IMR-90 (cell line): ENCODE results near the gene ZNF586. TPM values are rescaled to one million over a fixed set of nuclear protein-coding genes. Genes with fewer than 3 reads are reported as not detected.
"Not testable (repeated sequence)": the region's sequence is repeated elsewhere in the genome, so short reads cannot be mapped to it uniquely, and the experiment has no call there.

Experiments used
- ATAC-seq: fragments of 200-7000 bp; cut with Tn5 transposase; 2 replicates; pipeline ENCODE4 v1.9.1; 2020; ENCODE audit warnings: low read depth, mild to moderate bottlenecking, moderate library complexity
- BruUV-seq: library from RNA; stranded (reverse); fragments of 400-500 nt; replicated peaks from 2 replicates; lab custom pipeline; 2021; lab: Mats Ljungman, UMichigan
- CTCF ChIA-PET: fragments of 300-600 bp; formaldehyde crosslinking; extraction: SDS; loops from one replicate; lab custom pipeline; 2021; ENCODE audit warnings: antibody characterized with exemption; lab: Yijun Ruan, JAX
- POLR2A ChIA-PET: fragments of 300-600 bp; sonication (Branson Sonifier 250); formaldehyde crosslinking; loops from one replicate; lab custom pipeline; 2022; ENCODE audit warnings: antibody characterized with exemption; ENCODE audit not compliant: unreplicated experiment; lab: Charles Lee
- DNase-seq: peaks from one replicate; pipeline ENCODE4 v3.0.0; 2013
- H2AFZ ChIP-seq: replicated peaks from 2 replicates; pipeline ENCODE3; 2013; ENCODE audit warnings: low read length, mild to moderate bottlenecking; ENCODE audit not compliant: poor library complexity
- H2AK5ac ChIP-seq: 2 replicates; pipeline ENCODE4 v1.6.1; 2013; ENCODE audit warnings: low read depth, low read length, inconsistent platforms
- H2AK9ac ChIP-seq: replicated peaks from 2 replicates; pipeline ENCODE3; 2013; ENCODE audit warnings: mild to moderate bottlenecking, low read depth, low read length, moderate library complexity; ENCODE audit not compliant: poor library complexity
- H2BK120ac ChIP-seq: 2 replicates; pipeline ENCODE4 v1.6.1; 2013; ENCODE audit warnings: low read depth, low read length, inconsistent platforms
- H2BK15ac ChIP-seq: 3 replicates; pipeline ENCODE4 v1.6.1; 2013; ENCODE audit warnings: low read depth, low read length, inconsistent platforms
- H2BK20ac ChIP-seq: 2 replicates; pipeline ENCODE4 v1.6.1; 2013; ENCODE audit warnings: low read depth, mild to moderate bottlenecking, inconsistent platforms, low read length, moderate library complexity
- H2BK5ac ChIP-seq: 2 replicates; pipeline ENCODE4 v1.6.1; 2013; ENCODE audit warnings: mild to moderate bottlenecking, low read depth, low read length, inconsistent platforms; ENCODE audit not compliant: poor library complexity, severe bottlenecking
- H3K14ac ChIP-seq: replicated peaks from 2 replicates; pipeline ENCODE4 v1.6.1; 2013; ENCODE audit warnings: low read depth, low read length, inconsistent platforms
- H3K18ac ChIP-seq: 2 replicates; pipeline ENCODE4 v1.6.1; 2013; ENCODE audit warnings: low read depth, low read length, control low read depth
- H3K23ac ChIP-seq: 2 replicates; pipeline ENCODE4 v1.6.1; 2013; ENCODE audit warnings: low read depth, low read length, inconsistent platforms
- H3K27ac ChIP-seq: 2 replicates; pipeline ENCODE4 v1.5.1; 2013; ENCODE audit warnings: mild to moderate bottlenecking, control low read depth, low read length; ENCODE audit not compliant: insufficient read depth
- H3K27me3 ChIP-seq: 2 replicates; pipeline ENCODE4 v1.6.1; 2013; ENCODE audit warnings: low read length; ENCODE audit not compliant: control insufficient read depth, insufficient read depth
- H3K36me3 ChIP-seq: 2 replicates; pipeline ENCODE4 v1.6.1; 2013; ENCODE audit warnings: low read length, mixed read lengths; ENCODE audit not compliant: control insufficient read depth, insufficient read depth
- H3K4ac ChIP-seq: 2 replicates; pipeline ENCODE4 v1.6.1; 2013; ENCODE audit warnings: low read depth, low read length, inconsistent platforms
- H3K4me1 ChIP-seq: 2 replicates; pipeline ENCODE4 v1.6.1; 2013; ENCODE audit warnings: low read length, mixed read lengths; ENCODE audit not compliant: control insufficient read depth, insufficient read depth
- H3K4me2 ChIP-seq: 2 replicates; pipeline ENCODE4 v1.6.1; 2013; ENCODE audit warnings: low read depth, mild to moderate bottlenecking, control low read depth, low read length, moderate library complexity
- H3K4me3 ChIP-seq: 2 replicates; pipeline ENCODE4 v1.5.1; 2013; ENCODE audit warnings: low read depth, mild to moderate bottlenecking, control low read depth, low read length, moderate library complexity; ENCODE audit not compliant: insufficient read depth
- H3K56ac ChIP-seq: 2 replicates; pipeline ENCODE4 v1.6.1; 2013; ENCODE audit warnings: low read length, inconsistent platforms; ENCODE audit not compliant: insufficient read depth; ENCODE audit errors: extremely low read depth
- H3K79me1 ChIP-seq, 2 experiments: 2 replicates each; pipeline ENCODE4 v1.6.1; 2013; ENCODE audit warnings: low read length in 2 of 2, inconsistent platforms in 1 of 2, low read depth in 1 of 2
- H3K9ac ChIP-seq: 2 replicates; pipeline ENCODE4 v1.6.1; 2013; ENCODE audit warnings: low read depth, low read length, control low read depth
- H3K9me1 ChIP-seq: 2 replicates; pipeline ENCODE4 v1.6.1; 2013; ENCODE audit warnings: low read length, inconsistent platforms; ENCODE audit not compliant: insufficient read depth
- H3K9me3 ChIP-seq: 2 replicates; pipeline ENCODE4 v1.6.1; 2013; ENCODE audit warnings: low read length; ENCODE audit not compliant: control insufficient read depth, insufficient read depth
- H4K20me1 ChIP-seq: 2 replicates; pipeline ENCODE4 v1.6.1; 2013; ENCODE audit warnings: low read length, inconsistent platforms; ENCODE audit not compliant: insufficient read depth
- H4K5ac ChIP-seq: 2 replicates; pipeline ENCODE4 v1.6.1; 2013; ENCODE audit warnings: mild to moderate bottlenecking, low read depth, low read length, control low read depth
- H4K8ac ChIP-seq, 2 experiments: 2 replicates each; pipeline ENCODE4 v1.6.1; 2013; ENCODE audit warnings: low read depth in 2 of 2, low read length in 2 of 2, control low read depth in 1 of 2, inconsistent platforms in 1 of 2
- H4K91ac ChIP-seq: 2 replicates; pipeline ENCODE4 v1.6.1; 2013; ENCODE audit warnings: low read depth, low read length, inconsistent platforms; ENCODE audit not compliant: insufficient read depth
- CTCF ChIP-seq: conservative IDR thresholded peaks from 2 replicates; pipeline ENCODE4 v1.5.1; 2012; ENCODE audit warnings: mild to moderate bottlenecking, low read depth, low read length, improper control_type of control experiment
- RAD21 ChIP-seq: IDR thresholded peaks from 2 replicates; pipeline ENCODE4 v1.6.1; 2012; ENCODE audit warnings: low read length, improper control_type of control experiment
- SMC3 ChIP-seq: fragments of 150-350 bp; IDR thresholded peaks from 2 replicates; pipeline ENCODE4 v1.6.1; 2016; ENCODE audit warnings: low read depth, mild to moderate bottlenecking, antibody characterized with exemption, low read length, moderate library complexity
- WGBS, 2 experiments: methylation state at CpG; one replicate each; pipeline versions ENCODE4 v1.1.5 to v1.1.7; 2013; ENCODE audit warnings: missing lambda C conversion rate in 2 of 2; ENCODE audit not compliant: insufficient read length in 1 of 2; ENCODE audit errors: extremely low coverage in 2 of 2; 5-methylcytosine and 5-hydroxymethylcytosine counted together
- dilution Hi-C: fragments of 300-500 bp; cut with HindIII; formaldehyde crosslinking; loops from one replicate; pipeline ENCODE4 v1.14.3; 2018; ENCODE audit warnings: low sequenced_read_pairs; ENCODE audit not compliant: unreplicated experiment
- in situ Hi-C: fragments of 300-500 bp; cut with MboI; formaldehyde crosslinking; loops from 3 replicates; pipeline ENCODE4 v1.14.3; 2019; ENCODE audit warnings: low sequenced_read_pairs, inconsistent platforms, mixed read lengths
- intact Hi-C: fragments of 100-400 bp; cut with micrococcal nuclease; formaldehyde crosslinking; loops from 2 replicates; pipeline ENCODE4 v1.10.0; 2022
- polyA plus RNA-seq, 3 experiments: library from polyadenylated mRNA; depleted of rRNA; stranded (reverse); fragments of >200 nt; gene quantifications; 2 replicates each; pipeline ENCODE4 v1.2.3, GENCODE V29; 2012; ENCODE audit warnings: low replicate concordance in 1 of 3
- total RNA-seq: library from RNA; depleted of rRNA; stranded (reverse); fragments of >200 nt; gene quantifications from 2 replicates; pipeline ENCODE4 v1.2.3, GENCODE V29; 2012

Gene ZNF586
- total and polyA plus RNA-seq, 2 of the 4 experiments (the other 2 are of a cell fraction): 5.6 to 18.6 TPM

- H2BK15ac ChIP-seq, H2BK5ac ChIP-seq, H3K27me3 ChIP-seq, H3K56ac ChIP-seq, H3K4me3 ChIP-seq, H3K23ac ChIP-seq, H3K9me3 ChIP-seq, H3K79me1 ChIP-seq, H2BK120ac ChIP-seq, H3K14ac ChIP-seq, H3K9me1 ChIP-seq, H3K4me1 ChIP-seq, dilution Hi-C loops, H4K20me1 ChIP-seq, H3K36me3 ChIP-seq, H3K4ac ChIP-seq, H2BK20ac ChIP-seq, H3K27ac ChIP-seq, BruUV-seq, H4K8ac ChIP-seq, in situ Hi-C loops, H3K9ac ChIP-seq, H2AK9ac ChIP-seq, H4K5ac ChIP-seq, H2AK5ac ChIP-seq, H3K4me2 ChIP-seq, H3K18ac ChIP-seq, H4K91ac ChIP-seq, POLR2A ChIA-PET: not testable (repeated sequence)
- CTCF ChIA-PET: interaction anchor here (0.6 kb wide), 1 partner anchor 75 kb away, joined by 3 read pairs; no protein-coding TSS in a partner anchor
- DNase-seq: peak; percentile 39
- intact Hi-C loops: loop anchor here (1.0 to 2.0 kb wide), 2 partner anchors 165 to 416 kb away; no protein-coding TSS in a partner anchor
- TF ChIP-seq SMC3 (peak; percentile 44; the same call in 1 of the 2 replicates), CTCF (peak; percentile 46), RAD21 (peak; percentile 47)
- peak overlapping the region; percentile 78 for H2AFZ ChIP-seq
- ATAC-seq: peak; percentile 88
- WGBS, 2 experiments: no CpG with 5 or more reads among the region's 10 CpGs
Observed at GRCh38 chr19:57738320-57738719, 31.2 kb upstream of the ZNF586 start.

GRCh38 chr19:57738770-57739169 lies 30.7 kb upstream of the ZNF586 start:
- H3K9me1 ChIP-seq, H3K4me2 ChIP-seq, H3K27ac ChIP-seq, dilution Hi-C loops, H3K4ac ChIP-seq, DNase-seq, H4K91ac ChIP-seq, H4K20me1 ChIP-seq, H4K8ac ChIP-seq, H4K5ac ChIP-seq, H3K14ac ChIP-seq, H3K9me3 ChIP-seq, H3K36me3 ChIP-seq, H3K9ac ChIP-seq, H3K79me1 ChIP-seq, POLR2A ChIA-PET, H2BK15ac ChIP-seq, BruUV-seq, H3K4me1 ChIP-seq, H2BK120ac ChIP-seq, H2AK9ac ChIP-seq, H2AK5ac ChIP-seq, H2BK20ac ChIP-seq, H2BK5ac ChIP-seq, in situ Hi-C loops, H3K27me3 ChIP-seq, H3K23ac ChIP-seq, ATAC-seq, CTCF ChIA-PET, H2AFZ ChIP-seq, H3K4me3 ChIP-seq, H3K56ac ChIP-seq, H3K18ac ChIP-seq: not testable (repeated sequence)
- intact Hi-C loops: loop anchor here (1.0 to 2.0 kb wide), 2 partner anchors 165 to 416 kb away; no protein-coding TSS in a partner anchor
- 100% methylated on average over 2 of the region's 7 CpGs; no CpG with 5 or more reads in 1 of the 2 experiments for WGBS, 2 experiments
